SK-N-SH (cell line): ENCODE measurements around the gene PROSER3.

Source experiments
- CTCF ChIP-seq: fragments of 200-600 bp; sonication (generic); IDR thresholded peaks from 2 replicates; pipeline ENCODE4 v1.6.1; 2017; ENCODE audit warnings: antibody characterized with exemption, mild to moderate bottlenecking, moderate library complexity
- POLR2AphosphoS5 ChIP-seq: IDR thresholded peaks from 2 replicates; pipeline ENCODE4 v1.6.1; 2012; ENCODE audit warnings: low read depth, low read length

- no peak for TF ChIP-seq POLR2AphosphoS5
- no peak for TF ChIP-seq CTCF
These were observed 58.3 kb downstream of the PROSER3 start for GRCh38 chr19:35816262-35816661.
